Caki2 (cell line): Measurements from ENCODE around the gene CSNK2A3. TPM values are rescaled to one million over a fixed set of nuclear protein-coding genes. Genes with fewer than 3 reads are reported as not detected.

ENCODE experiments used
- DNase-seq: peaks from one replicate; pipeline ENCODE4 v3.0.0-alpha.2; 2015; ENCODE audit warnings: low read depth
- in situ Hi-C: cut with HindIII; loops from 2 replicates; pipeline ENCODE4 v1.10.0; 2016; ENCODE audit warnings: low sequenced_read_pairs, low pct_unique_long_range_greater_than_20kb, mixed read lengths
- total RNA-seq: library from RNA; depleted of rRNA; stranded (reverse); fragments of >200 nt; shearing (Covaris generic); gene quantifications from 2 replicates; pipeline ENCODE4 v1.2.3, GENCODE V29; 2014; ENCODE audit warnings: low replicate concordance

CSNK2A3 gene
- total RNA-seq, 1 experiment from 2014 or later, result 4.2 TPM

- in situ Hi-C loops, result no loop called here
Measured at GRCh38 chr11:11312738-11313137, 40.3 kb downstream of the CSNK2A3 start.

DNA sequence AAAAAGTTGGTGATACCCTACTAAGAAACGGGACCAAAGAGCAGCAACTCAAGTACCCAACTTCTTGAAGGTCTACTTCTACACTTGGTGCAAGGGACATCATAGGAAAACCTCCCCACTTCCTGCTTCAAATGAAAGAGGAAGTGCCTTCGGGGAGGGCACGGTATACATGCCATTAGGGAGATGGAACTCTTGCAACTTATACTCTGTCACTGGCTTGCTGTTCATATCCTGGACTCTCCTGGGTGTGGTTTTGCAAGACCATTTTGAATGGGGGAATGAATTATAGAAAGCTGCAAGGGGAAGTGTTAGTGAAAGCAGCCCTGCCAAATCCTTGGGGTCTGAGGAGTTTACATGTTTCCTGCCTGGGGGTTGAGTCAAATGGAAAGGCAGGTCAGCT is 41.9 kb downstream of the CSNK2A3 start:
- in situ Hi-C loops, result no loop called here
- no peak for DNase-seq

More at GRCh38 chr11:11312738-11313137, 40.3 kb downstream of the CSNK2A3 start:
- DNase-seq, result no peak

DNA sequence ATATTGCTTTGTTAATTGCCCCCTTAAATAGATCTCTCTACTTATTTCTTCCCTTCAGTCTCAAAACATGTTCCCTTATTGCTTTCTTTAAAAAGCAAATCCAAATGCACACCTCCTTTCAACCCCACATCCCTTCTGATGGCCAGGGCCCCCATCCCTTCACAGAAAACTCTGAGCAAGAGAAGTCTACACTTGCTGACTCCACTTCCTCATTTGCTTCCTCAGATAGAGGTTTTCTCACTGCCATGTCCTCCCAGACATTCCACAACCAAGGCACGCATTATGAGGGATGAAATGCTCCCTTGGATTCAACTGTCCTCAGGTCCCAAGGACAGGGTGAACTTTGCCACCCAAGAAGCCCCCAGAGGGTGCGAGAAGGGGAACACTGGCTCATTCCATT is 43.1 kb downstream of the CSNK2A3 start:
- in situ Hi-C loops, result no loop called here
- DNase-seq, result no peak

DNA sequence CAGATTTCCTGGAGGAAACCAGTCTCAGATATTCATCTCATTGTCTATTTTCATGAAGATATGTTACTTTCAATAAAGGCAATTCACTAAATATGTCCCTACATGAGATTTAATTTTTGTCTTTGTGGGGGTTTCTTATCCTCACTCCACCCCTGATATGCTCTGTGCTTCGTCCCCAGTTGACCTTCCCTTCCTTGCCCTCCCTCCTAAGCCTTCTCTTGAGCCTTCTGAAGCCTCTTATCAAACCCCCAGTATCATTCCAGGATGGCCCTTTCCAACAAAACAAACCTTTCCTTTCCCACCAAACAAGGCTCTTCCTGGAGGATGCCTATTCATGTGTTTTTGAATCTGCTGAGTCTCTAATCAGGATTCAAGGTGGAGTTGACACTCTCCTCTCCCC is 44.8 kb downstream of the CSNK2A3 start:
- in situ Hi-C loops, result no loop called here
- no peak for DNase-seq

GRCh38 chr11:11306855-11307254 is 46.2 kb downstream of the CSNK2A3 start:
- in situ Hi-C loops, result no loop called here
- no peak for DNase-seq

DNA sequence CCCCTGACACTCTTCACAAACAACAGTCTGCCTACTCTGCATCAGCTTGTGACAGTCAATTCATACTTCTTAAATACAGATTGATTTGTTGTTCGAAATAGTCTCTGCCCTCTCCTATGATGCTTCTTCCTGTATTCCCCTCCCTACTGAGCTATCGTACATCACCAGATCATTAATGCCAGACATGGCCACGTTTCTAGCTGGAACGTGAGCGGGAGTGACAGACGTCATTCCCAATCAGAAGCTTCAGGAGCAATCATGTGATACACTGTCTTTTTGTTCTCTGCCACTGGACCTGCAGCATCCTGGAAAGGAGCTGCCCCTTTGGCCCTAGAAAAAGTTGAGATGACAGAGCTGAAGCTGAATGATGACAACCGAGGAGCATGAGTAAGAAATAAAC is 48.5 kb downstream of the CSNK2A3 start:
- in situ Hi-C loops, result no loop called here
- DNase-seq, result no peak

- DNase-seq, result no peak
- in situ Hi-C loops, result no loop called here
Measured at GRCh38 chr11:11302565-11302964, 50.5 kb downstream of the CSNK2A3 start.
